ENCODE data around the gene BOD1L2.

The BOD1L2 gene

GRCh38 chr18:57150828-57151227, 3.9 kb downstream of the BOD1L2 start:
- no peak for DNase-seq

- DNase-seq = no peak
Observed at GRCh38 chr18:57154191-57154830, 7.4 kb downstream of the BOD1L2 start.

GRCh38 chr18:57164401-57164800, 17.5 kb downstream of the BOD1L2 start:
- no peak for DNase-seq

- no peak for DNase-seq
Observed at GRCh38 chr18:57167617-57168308, 20.9 kb downstream of the BOD1L2 start.

DNA sequence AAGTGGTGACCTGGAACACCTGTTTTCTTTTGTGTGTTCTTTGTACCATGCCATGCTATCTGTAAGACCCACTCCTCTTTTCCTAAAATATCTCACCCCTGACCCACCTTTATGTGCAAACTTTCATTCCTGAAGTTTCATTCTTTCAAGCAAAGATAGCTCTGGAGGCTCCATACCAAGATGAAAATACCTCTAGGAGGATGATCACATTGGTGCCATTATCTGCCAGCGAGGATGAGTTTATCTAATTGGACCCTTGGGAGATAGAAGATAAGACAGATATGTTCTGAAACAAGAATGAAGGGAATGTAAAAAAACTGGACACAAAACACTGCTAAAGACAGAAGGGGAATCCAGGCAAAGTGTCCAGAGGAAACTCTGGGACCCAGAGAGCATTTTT, 24.1 kb downstream of the BOD1L2 start:
- DNase-seq = no peak

- DNase-seq = no peak
Observed at GRCh38 chr18:57175532-57175931, 28.6 kb downstream of the BOD1L2 start.

DNA sequence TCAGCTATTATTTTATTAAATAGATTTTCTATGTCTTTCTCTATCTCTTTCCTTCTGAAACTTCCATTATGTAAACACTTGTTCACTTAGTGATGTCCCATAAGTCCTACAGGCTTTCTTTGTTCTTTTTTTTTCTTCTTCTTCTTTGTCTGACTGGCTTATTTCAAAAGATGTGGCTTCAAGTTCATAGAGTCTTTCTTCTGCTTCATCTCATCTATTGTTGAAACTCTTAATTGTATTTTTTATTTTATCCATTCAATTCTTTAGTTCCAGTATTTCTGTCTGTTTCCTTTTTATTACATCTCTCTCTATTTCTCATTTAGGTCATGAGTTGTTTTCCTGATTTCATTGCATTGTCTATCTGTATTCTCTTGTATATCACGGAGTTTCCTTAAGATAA, 38.5 kb downstream of the BOD1L2 start:
- DNase-seq = no peak

DNA sequence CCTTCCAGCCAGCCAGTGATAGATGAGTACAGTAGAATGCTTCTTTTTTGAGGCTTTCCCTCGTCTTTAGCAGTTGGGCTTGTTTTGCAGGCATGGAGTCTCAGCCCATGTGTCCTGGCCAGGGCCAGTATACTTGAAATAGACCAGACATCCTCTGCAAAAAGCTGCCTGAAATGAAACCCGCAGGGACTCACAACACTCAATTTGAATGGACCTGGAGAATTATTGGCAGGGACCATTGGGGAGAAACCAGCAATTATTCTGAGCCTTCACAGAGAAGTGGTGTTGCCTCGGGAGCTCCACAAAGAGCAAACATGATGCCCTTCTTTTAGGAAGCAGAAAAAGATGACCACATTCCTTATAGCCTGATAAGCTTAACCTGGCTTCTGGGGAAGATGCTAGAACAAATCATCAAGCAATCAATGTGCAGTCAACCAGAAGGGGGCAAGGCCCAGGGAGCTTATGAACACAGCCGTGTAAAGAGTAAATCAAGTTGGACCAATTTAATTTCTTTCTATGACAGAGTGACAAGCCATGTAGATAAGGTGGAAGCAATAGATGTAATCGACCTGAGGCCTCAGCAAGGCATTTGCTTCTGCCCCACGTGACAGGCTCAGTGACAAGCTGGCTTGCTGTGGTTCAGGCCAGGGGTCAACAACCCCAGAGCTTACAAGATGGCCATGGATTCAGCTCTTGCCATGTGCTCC, 42.1 kb downstream of the BOD1L2 start:
- DNase-seq = no peak

DNA sequence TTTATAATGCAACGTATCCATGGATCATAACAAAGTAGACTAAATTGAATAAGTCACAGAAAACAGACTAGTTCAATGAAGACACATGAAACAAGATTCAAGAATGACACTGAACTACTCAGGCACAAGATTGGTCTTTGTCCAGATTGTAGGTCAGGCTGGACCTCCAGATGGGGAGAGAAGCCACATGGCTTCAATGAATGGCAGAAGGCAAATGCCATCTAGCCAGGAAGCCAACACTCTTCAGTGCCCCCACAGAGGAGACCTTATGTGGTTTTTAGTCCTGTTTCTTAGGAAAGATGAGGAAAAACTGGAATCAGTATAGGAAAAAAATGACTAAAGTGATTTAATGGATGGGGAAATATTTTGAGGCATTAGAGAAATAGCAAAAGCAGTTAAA, 43.1 kb downstream of the BOD1L2 start:
- DNase-seq = no peak

GRCh38 chr18:57194070-57194469, 47.2 kb downstream of the BOD1L2 start:
- DNase-seq = no peak

DNA sequence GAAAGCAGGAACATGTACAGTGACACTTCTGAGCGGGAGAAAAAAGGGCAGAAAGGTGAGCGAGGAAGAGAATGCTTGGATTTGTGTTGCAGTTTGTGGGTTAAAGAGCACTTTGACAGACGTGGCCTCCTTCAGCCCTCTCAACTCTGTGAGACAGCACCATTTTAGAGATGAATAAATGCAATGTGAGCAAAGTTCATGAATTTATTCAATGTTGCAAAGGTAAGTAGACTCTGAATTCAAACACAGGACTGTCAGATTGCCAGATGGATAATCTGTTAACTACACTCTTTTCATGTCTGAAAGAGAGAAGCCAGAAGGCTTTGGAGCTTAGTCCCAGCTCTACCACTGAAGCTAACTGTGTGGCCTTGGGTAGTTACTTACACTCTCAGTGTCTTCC, 47.7 kb downstream of the BOD1L2 start:
- DNase-seq = no peak

GRCh38 chr18:57195341-57195740, 48.5 kb downstream of the BOD1L2 start:
- DNase-seq = no peak

- no peak for DNase-seq
Observed at GRCh38 chr18:57197261-57197660, 50.4 kb downstream of the BOD1L2 start.

DNA sequence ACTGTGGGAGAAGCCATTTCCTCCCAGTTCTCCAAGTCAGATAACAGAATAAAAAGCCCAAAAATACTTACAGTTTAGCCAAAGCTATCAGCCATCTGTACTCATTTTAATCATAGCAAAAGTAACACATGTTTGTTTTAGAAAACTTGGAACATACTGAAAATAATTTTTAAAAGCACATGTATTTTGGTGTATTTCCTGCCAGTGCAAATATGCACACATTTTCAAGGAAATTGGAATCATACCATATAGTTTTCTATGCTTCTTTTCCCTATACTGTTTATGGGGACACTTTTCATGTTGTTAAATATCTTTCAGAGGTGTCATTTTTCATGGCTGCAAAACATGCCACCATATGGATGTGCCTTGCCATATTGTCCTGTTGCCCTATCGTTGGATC, 51.2 kb downstream of the BOD1L2 start:
- no peak for DNase-seq

Data from CD4-positive, alpha-beta T cell treated with Interleukin-4 for 4 hours (primary cell).